GM12878 (cell line): Measurements from ENCODE around the gene IGFLR1. TPM values are rescaled to one million over a fixed set of nuclear protein-coding genes. Genes with fewer than 3 reads are reported as not detected.

Experiments
- CEBPB ChIP-seq, 2 experiments: fragments of 150-350 bp in 1 of 2; IDR thresholded peaks; 2 replicates each; pipeline ENCODE4 v1.6.1; 2012 to 2014; ENCODE audit warnings: low read depth in 2 of 2, low read length in 2 of 2, borderline replicate concordance in 1 of 2, inconsistent platforms in 1 of 2
- LARP7 ChIP-seq: fragments of 450-650 bp; IDR thresholded peaks from 2 replicates; pipeline ENCODE4 v1.6.1; 2017; ENCODE audit warnings: mild to moderate bottlenecking
- MYC ChIP-seq: IDR thresholded peaks from 2 replicates; pipeline ENCODE4 v1.6.1; 2011; ENCODE audit warnings: mild to moderate bottlenecking, low read length, moderate library complexity, inconsistent platforms; ENCODE audit not compliant: insufficient read depth, insufficient replicate concordance, insufficient read length, severe bottlenecking
- RB1 ChIP-seq: fragments of 450-650 bp; formaldehyde crosslinking; IDR thresholded peaks from 2 replicates; pipeline ENCODE4 v1.6.1; 2017; ENCODE audit warnings: mild to moderate bottlenecking, borderline replicate concordance
- ZBED1 ChIP-seq: IDR thresholded peaks from 2 replicates; pipeline ENCODE4 v1.6.1; 2016; ENCODE audit warnings: borderline replicate concordance
- polyA plus RNA-seq, 11 experiments: library from polyadenylated mRNA; depleted of rRNA in 4 of 11; unstranded in 6 of 11; stranded (reverse) in 5 of 11; fragments of >200 nt; fragmentation: Nextera tagmentation in 4 of 11; fragmentation: Illumina TruSeq in 1 of 11; extraction: Ambion mirVana in 4 of 11; extraction: Trizol in 1 of 11; gene quantifications; 1 replicate in 1 of 11; 2 replicates in 10 of 11; pipeline versions ENCODE4 v1.2.1 to v1.2.3, GENCODE V29; 2011 to 2016; ENCODE audit warnings: inconsistent platforms in 2 of 11, missing spikeins in 2 of 11, low read depth in 1 of 11
- total RNA-seq, 4 experiments: library from RNA; depleted of rRNA in 3 of 4; stranded (reverse); fragments of >200 nt in 3 of 4; fragmentation: Illumina TruSeq in 1 of 4; extraction: Trizol in 1 of 4; gene quantifications; 2 replicates each; pipeline versions ENCODE4 v1.2.1 to v1.2.3, GENCODE V29; 2013 to 2021
- TF ChIP-seq, protein P1 (sequence below): fragments of 450-650 bp; IDR thresholded peaks from 2 replicates; pipeline ENCODE4 v1.6.1; 2017; ENCODE audit warnings: mild to moderate bottlenecking, moderate library complexity

The IGFLR1 gene
- total and polyA plus RNA-seq, 10 of the 15 experiments (the other 5 are each of a cell fraction or from before 2014, with no cell fraction given): 2.5 to 39.9 (median 24.8) TPM

DNA sequence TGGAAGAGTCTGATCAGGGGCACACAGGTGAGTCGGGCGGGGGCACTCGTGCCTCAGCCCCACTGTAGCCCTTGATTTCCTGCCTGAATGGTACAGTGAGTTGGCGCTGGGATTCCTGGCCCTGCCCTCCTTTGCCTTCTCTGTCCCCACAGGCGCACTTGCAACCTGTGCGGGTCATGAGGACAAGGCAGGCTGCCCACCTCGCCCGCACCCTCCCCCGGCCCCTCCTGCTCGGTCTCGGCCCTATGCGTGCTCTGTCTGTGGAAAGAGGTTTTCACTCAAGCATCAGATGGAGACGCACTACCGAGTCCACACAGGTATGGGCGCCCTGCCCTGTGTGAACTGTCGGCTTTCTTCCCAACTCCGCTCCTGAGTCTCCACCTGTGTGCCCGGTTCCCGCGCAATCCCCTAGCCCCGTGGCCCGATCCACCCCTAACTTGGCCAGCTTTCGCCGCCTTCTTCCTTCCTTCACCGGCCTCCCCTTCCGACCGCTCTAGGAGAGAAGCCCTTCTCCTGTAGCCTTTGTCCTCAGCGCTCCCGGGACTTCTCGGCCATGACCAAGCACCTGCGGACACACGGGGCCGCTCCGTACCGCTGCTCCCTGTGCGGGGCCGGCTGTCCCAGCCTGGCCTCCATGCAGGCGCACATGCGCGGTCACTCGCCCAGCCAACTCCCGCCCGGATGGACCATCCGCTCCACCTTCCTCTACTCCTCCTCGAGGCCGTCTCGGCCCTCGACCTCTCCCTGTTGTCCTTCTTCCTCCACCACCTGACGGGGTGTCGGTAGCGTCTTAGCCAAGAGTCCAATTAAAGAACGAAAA, 26.1 kb downstream of the IGFLR1 start (continued):
- TF ChIP-seq, protein P1, sequence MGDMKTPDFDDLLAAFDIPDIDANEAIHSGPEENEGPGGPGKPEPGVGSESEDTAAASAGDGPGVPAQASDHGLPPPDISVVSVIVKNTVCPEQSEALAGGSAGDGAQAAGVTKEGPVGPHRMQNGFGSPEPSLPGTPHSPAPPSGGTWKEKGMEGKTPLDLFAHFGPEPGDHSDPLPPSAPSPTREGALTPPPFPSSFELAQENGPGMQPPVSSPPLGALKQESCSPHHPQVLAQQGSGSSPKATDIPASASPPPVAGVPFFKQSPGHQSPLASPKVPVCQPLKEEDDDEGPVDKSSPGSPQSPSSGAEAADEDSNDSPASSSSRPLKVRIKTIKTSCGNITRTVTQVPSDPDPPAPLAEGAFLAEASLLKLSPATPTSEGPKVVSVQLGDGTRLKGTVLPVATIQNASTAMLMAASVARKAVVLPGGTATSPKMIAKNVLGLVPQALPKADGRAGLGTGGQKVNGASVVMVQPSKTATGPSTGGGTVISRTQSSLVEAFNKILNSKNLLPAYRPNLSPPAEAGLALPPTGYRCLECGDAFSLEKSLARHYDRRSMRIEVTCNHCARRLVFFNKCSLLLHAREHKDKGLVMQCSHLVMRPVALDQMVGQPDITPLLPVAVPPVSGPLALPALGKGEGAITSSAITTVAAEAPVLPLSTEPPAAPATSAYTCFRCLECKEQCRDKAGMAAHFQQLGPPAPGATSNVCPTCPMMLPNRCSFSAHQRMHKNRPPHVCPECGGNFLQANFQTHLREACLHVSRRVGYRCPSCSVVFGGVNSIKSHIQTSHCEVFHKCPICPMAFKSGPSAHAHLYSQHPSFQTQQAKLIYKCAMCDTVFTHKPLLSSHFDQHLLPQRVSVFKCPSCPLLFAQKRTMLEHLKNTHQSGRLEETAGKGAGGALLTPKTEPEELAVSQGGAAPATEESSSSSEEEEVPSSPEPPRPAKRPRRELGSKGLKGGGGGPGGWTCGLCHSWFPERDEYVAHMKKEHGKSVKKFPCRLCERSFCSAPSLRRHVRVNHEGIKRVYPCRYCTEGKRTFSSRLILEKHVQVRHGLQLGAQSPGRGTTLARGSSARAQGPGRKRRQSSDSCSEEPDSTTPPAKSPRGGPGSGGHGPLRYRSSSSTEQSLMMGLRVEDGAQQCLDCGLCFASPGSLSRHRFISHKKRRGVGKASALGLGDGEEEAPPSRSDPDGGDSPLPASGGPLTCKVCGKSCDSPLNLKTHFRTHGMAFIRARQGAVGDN: peak; percentile 88
- TF ChIP-seq ZBED1 (no peak), RB1 (0 out of 2 replicates have a peak, but pooled peaks have one; percentile 20), CEBPB (IDR thresholded peaks at IDR 0.05; ENCODE audit: borderline replicate concordance in 1 of 2, low read depth in 2 of 2, low read length in 2 of 2) (no peak), LARP7 (peak; percentile 24; the same call in 1 of the 2 replicates), MYC (peak; percentile 34)
